Ramos (cell line): Measurements from ENCODE around the gene CARS2.
"Not testable (repeated sequence)": the region's sequence is repeated elsewhere in the genome, so short reads cannot be mapped to it uniquely, and the experiment has no call there.

Experiments
- in situ Hi-C: fragments of 300-500 bp; cut with MboI; formaldehyde crosslinking; loops from one replicate; pipeline ENCODE4 v1.14.3; 2022; ENCODE audit warnings: low sequenced_read_pairs; ENCODE audit not compliant: unreplicated experiment

Gene CARS2

GRCh38 chr13:110712849-110713641 lies 7.1 kb upstream of the CARS2 start:
- in situ Hi-C loops = loop anchor here (25.0 kb wide), 2 partner anchors 199 to 474 kb away; partner anchors contain the start of gene ANKRD10

- in situ Hi-C loops = loop anchor here (25.0 kb wide), 2 partner anchors 200 to 475 kb away; partner anchors contain the start of gene ANKRD10
Measured at GRCh38 chr13:110712081-110712848, 6.3 kb upstream of the CARS2 start.

- in situ Hi-C loops = loop anchor here (25.0 kb wide), 2 partner anchors 206 to 481 kb away; partner anchors contain the start of gene ANKRD10
Measured at GRCh38 chr13:110706570-110707372, 855 bp upstream of the CARS2 start.

- in situ Hi-C loops = loop anchor here (25.0 kb wide), 2 partner anchors 207 to 482 kb away; partner anchors contain the start of gene ANKRD10
Measured at GRCh38 chr13:110705356-110705825, 525 bp downstream of the CARS2 start.

- in situ Hi-C loops = loop anchor here (25.0 kb wide), 2 partner anchors 209 to 484 kb away; partner anchors contain the start of gene ANKRD10
Measured at GRCh38 chr13:110702591-110703526, 3.1 kb downstream of the CARS2 start.

GRCh38 chr13:110702089-110702488 lies 3.8 kb downstream of the CARS2 start:
- in situ Hi-C loops = loop anchor here (25.0 kb wide), 2 partner anchors 210 to 485 kb away; partner anchors contain the start of gene ANKRD10

- in situ Hi-C loops = loop anchor here (25.0 kb wide), 2 partner anchors 211 to 486 kb away; partner anchors contain the start of gene ANKRD10
Measured at GRCh38 chr13:110701061-110701460, 4.9 kb downstream of the CARS2 start.

GRCh38 chr13:110700641-110701040 lies 5.3 kb downstream of the CARS2 start:
- in situ Hi-C loops = loop anchor here (25.0 kb wide), 2 partner anchors 212 to 487 kb away; partner anchors contain the start of gene ANKRD10

GRCh38 chr13:110700186-110700585 lies 5.7 kb downstream of the CARS2 start:
- in situ Hi-C loops = loop anchor here (25.0 kb wide), 2 partner anchors 212 to 487 kb away; partner anchors contain the start of gene ANKRD10

GRCh38 chr13:110699148-110700145 lies 6.5 kb downstream of the CARS2 start:
- in situ Hi-C loops = loop anchor here (25.0 kb wide), 2 partner anchors 213 to 488 kb away; partner anchors contain the start of gene ANKRD10

- in situ Hi-C loops = no loop called here
Measured at GRCh38 chr13:110698689-110699088, 7.2 kb downstream of the CARS2 start.

- in situ Hi-C loops = no loop called here
Measured at GRCh38 chr13:110697842-110698241, 8.1 kb downstream of the CARS2 start.

- in situ Hi-C loops = no loop called here
Measured at GRCh38 chr13:110696776-110697175, 9.1 kb downstream of the CARS2 start.

GRCh38 chr13:110695774-110696173 lies 10.1 kb downstream of the CARS2 start:
- in situ Hi-C loops = not testable (repeated sequence)

- in situ Hi-C loops = no loop called here
Measured at GRCh38 chr13:110690516-110690915, 15.4 kb downstream of the CARS2 start.

GRCh38 chr13:110689711-110690110 lies 16.2 kb downstream of the CARS2 start:
- in situ Hi-C loops = no loop called here

- in situ Hi-C loops = no loop called here
Measured at GRCh38 chr13:110689041-110689440, 16.9 kb downstream of the CARS2 start.
